ENCODE measurements around the gene KIAA1671.

DNA sequence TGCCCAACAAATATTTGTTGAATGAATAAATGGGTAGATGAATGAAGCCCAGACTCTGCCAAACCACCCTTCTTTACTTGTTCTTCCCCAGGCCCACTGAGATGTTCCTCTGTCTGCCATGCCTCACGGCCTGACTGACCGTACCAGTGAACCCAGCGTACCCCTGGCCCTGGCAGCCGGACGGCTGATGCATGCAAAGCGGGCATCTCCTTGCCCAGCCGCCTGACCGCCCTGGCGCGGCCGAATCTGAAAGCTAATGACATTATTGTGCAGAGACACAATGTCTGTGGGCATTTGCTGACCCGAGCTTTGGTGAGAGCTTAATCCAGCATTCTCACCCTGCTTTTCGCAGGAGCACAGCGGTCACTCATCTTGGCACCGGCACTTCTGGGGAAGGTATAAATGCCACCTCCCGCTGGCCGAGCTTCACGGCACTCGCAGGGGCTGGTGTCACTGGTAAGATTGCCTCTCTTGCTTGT is 266.7 kb downstream of the KIAA1671 start, which contains the start of gene CRYBB2:
- TF ChIP-seq, protein P1, sequence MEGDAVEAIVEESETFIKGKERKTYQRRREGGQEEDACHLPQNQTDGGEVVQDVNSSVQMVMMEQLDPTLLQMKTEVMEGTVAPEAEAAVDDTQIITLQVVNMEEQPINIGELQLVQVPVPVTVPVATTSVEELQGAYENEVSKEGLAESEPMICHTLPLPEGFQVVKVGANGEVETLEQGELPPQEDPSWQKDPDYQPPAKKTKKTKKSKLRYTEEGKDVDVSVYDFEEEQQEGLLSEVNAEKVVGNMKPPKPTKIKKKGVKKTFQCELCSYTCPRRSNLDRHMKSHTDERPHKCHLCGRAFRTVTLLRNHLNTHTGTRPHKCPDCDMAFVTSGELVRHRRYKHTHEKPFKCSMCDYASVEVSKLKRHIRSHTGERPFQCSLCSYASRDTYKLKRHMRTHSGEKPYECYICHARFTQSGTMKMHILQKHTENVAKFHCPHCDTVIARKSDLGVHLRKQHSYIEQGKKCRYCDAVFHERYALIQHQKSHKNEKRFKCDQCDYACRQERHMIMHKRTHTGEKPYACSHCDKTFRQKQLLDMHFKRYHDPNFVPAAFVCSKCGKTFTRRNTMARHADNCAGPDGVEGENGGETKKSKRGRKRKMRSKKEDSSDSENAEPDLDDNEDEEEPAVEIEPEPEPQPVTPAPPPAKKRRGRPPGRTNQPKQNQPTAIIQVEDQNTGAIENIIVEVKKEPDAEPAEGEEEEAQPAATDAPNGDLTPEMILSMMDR (IDR thresholded peaks at IDR 0.05; ENCODE audit: low read length): no peak
- TF ChIP-seq EZH2 (IDR thresholded peaks at IDR 0.05; ENCODE audit: borderline replicate concordance, low read length): no peak
